SH-SY5Y (cell line): ENCODE data around the gene SHISA4.

Experiments
- GATA2 ChIP-seq: IDR thresholded peaks from 2 replicates; pipeline ENCODE4 v1.6.1; 2011; ENCODE audit warnings: mild to moderate bottlenecking, low read depth, low read length
- GATA3 ChIP-seq: IDR thresholded peaks from 2 replicates; pipeline ENCODE4 v1.6.1; 2011; ENCODE audit warnings: low read depth, mild to moderate bottlenecking, low read length, moderate library complexity

GRCh38 chr1:201885531-201886075, 3.1 kb upstream of the SHISA4 start:
- no peak for TF ChIP-seq GATA3
- no peak for TF ChIP-seq GATA2
